Activated T-cell treated with anti-CD3 and anti-CD28 coated beads for 24 hours (primary cell): ENCODE data around the gene CELA1.
"Not testable (repeated sequence)": the region's sequence is repeated elsewhere in the genome, so short reads cannot be mapped to it uniquely, and the experiment has no call there.

Experiments
- DNase-seq: peaks from one replicate; pipeline ENCODE4 v3.0.0-alpha.2; 2020; ENCODE audit warnings: low read depth

The CELA1 gene

DNA sequence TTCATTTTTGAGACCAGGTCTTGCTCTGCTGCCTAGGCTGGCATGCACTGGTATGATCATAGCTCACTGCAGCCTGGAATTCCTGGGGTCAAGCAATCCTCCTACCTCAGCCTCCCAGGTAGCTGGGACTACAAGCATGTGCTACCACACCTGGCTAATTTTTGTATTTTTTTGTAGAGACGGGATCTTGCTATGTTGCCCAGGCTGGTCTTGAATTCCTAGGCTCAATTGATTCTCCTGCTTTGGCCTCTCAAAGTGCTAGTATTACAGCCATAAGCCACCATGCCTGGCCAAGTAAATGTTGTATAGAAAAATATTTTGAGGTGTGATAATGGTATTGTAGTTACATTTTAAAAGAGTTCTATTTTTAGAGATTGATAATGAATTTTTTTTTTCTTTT lies 35.1 kb downstream of the CELA1 start:
- DNase-seq: no peak

DNA sequence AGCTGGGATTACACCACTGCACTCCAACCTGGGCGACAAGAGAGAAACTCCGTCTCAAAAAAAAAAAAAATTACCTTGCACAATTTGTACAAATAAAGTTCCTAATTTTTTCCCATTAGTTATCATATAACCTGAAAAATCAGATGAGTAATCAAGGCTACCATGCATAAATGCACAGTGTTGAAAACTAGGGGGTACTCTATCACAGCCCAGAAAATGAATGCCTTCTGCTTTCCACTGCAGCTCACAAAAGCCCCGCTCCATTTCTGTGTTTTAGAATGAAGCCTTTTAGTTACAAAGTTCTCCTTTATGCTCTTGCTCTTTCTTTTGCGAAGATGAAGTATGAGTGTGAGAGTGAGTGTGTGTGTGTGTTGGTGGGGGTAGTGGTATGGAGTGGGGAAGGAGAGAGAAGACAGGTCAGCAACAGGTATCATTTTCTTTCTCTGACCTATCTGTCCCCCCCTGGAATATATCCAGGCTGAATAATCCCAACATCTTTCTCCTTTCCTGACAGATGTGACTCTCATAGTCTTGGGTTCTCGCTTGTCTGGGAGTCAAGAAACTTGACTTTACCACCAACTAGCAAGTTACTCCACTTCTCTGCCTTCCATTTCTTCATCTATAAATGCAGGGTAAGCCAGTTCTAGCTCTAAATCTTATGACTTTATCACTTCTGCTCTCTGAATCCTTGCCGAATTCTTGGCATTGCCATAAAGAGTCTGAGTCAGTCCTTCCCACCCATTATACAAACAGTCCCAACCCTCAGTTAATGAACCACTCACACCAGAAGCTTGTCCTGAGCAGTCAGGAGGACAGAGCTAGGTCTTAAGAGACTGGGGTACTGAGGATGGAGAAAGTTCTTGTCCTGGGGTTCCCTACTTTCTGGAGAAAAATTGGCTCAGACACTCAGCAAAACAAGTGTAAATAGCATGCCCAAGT lies 38.6 kb downstream of the CELA1 start:
- no peak for DNase-seq

DNA sequence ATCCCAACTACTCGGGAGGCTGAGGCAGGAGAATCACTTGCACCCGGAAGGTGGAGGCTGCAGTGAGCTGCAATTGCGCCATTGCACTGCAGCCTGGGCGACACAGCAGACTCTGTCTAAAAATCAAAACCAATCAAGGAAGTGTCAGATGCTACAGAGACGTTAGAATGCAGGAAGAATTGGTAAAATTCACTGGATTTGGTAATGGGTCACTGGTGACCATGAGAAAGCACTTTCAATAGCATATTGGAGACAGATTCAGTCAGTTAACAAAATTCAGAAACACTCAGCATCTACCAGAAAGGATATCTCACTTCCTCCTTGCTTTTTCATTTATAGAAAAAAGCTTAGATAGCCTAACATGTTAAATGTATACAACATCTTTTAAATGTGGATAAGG lies 40.0 kb downstream of the CELA1 start:
- DNase-seq: no peak

DNA sequence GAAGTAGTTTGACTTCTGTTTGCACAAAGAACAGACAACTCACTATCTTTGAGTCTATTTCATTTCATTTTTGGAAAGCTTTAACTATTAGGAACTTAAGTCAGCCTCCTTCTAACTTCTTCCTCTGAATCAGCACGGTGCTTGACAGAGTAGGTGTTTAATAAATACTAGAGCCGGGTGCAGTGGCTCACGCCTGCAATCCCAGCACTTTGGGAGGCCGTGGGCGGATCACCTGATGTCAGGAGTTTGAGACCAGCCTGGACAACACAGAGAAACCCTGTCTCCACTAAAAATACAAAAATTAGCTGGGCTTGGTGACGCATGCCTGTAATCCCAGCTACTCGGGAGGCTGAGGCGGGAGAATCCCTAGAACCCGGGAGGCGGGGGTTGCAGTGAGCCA lies 45.7 kb downstream of the CELA1 start:
- not testable (repeated sequence) for DNase-seq

GRCh38 chr12:51295651-51296050 lies 50.8 kb downstream of the CELA1 start:
- no peak for DNase-seq

- not testable (repeated sequence) for DNase-seq
Measured at GRCh38 chr12:51294097-51294496, 52.4 kb downstream of the CELA1 start.

GRCh38 chr12:51293696-51294095 lies 52.8 kb downstream of the CELA1 start:
- no peak for DNase-seq

DNA sequence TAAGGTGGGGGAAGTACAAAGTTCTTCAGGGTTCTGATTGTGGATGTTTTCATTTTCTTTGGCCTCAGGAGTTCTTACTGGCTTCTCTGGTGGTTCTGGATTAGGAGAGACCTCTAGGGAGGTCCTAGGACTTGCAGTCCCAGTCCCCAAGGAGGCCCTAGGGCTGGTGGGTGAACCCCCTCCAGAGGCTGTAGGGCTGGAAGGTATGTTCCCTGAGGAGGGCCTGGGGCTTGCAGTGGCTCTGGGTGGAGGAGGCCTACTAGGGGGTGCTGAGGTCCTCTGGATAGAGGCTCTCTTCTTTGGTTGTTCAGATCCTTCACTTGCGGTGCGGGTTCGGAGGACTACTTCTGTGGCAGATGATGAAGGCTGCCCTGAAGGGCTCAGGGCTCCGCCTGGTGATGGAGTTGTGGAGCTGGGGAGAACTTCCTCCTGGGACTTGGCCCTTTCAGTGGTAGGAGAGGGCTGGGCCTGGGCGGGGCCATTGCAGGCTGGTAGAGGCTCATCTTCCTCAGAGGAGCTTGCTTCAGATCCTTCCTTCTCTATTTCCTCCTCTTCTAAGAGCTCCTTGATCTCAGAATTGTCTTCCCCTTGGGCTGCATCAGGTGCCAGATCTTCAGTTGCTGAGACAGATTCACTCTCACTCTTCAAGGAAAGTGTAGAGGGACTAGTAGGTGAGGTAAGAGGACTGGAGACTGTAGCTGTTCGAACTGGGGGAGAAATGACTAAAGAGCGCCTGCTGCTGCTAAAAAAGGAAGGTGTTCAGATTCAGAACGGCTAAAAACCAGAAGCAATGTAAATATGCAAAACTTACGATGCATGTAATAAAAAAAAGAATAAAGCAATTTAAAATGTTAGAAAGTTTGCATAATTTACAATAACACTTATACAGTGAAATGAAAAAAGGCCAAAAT lies 54.6 kb downstream of the CELA1 start:
- not testable (repeated sequence) for DNase-seq

- no peak for DNase-seq
Measured at GRCh38 chr12:51285843-51286242, 60.6 kb downstream of the CELA1 start.

DNA sequence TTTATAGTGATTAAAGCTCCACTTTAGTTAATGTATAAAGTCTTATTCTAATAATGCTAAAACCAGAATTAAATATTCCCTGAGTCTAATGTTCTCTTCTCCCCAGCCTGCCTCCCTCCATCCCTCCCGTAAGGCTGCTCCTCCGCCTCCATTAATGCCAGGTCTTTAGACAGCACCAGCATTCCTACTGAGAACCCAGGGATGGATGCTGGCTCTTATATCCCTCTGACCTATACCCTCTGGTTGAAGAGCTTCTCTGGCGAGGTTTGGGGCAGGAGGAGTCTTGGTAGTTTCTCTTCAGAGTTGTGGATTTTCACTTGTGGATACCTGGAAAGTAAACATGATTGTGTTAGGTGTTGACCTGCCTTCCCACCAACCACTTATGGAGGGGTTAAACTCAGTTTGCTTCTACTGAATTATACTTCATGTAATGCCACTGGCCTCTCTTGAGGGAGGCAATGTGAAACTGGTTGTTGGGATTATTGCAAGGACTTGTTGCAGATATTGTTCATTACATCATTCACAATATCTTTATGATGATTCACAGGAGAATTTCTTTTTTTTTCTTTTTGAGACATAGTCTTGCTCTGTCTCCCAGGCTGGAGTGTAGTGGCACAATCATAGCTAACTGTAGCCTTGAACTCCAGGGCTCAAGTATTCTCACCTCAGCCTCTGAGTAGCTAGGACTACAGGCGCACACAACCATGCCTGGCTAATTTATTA lies 65.1 kb downstream of the CELA1 start:
- no peak for DNase-seq
